ENCODE measurements around the gene FRRS1L. TPM values are rescaled to one million over a fixed set of nuclear protein-coding genes. Genes with fewer than 3 reads are reported as not detected.
A peak's percentile ranks its signal among the peaks of the same experiment; 100 is the strongest.

Gene FRRS1L
- total and polyA plus RNA-seq, 2 of the 13 experiments (the other 11 are each of a cell fraction or from before 2014, with no cell fraction given): 0.02 to 0.03 TPM

DNA sequence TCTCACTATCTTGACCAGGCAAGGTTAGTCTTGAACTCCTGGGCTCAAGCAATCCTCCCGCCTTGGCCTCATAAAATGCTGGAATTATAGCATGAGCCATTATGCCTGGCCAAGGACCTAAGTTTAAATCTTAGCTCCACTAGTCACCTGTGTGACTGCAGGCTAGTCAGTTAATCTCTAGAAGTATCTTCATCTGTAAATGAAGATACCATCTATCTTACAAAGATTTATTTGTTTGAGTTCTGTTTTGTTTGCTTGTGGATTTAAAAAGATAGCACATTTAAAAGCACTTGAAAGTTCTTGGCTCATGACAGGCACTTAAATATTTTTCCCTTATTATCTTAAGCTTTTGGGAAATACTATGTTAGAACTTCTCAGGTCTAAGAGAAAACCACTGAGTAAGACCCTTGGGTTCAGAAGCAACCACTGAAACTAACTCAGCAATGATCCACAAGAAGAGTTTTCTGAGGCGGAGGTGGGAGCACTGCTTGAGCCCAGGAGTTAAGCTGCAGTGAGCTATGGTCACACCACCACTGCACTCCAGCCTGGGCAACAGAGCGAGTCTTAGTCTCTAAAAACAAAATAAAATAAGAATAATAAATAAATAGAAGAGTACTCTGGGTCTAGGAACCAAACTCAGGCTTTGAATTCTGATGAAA is 66.4 kb downstream of the FRRS1L start:
- in situ Hi-C loops (cut with HindIII; ENCODE audit: extremely low pct_ligation_motif_present, low pct_unique_long_range_greater_than_20kb): no loop called here
- Histone ChIP-seq H3K36me3 (replicated peaks in 1 of 2; ENCODE audit: control insufficient read depth in 1 of 2, insufficient read depth in 2 of 2, low read length in 2 of 2) (peaks cover 8 to 34% of the 10 kb centered on the region in 2 experiments), H3K27ac (ENCODE audit: extremely low read length, insufficient read depth, low read length) (peak overlapping the region; percentile 18), H3K27me3 (ENCODE audit: control insufficient read depth in 1 of 2, insufficient read depth in 2 of 2, low read length in 2 of 2) (no peaks in the 10 kb centered on the region), H3K4me1 (ENCODE audit: insufficient read depth, low read length) (peaks cover 62% of the 10 kb centered on the region), H3K79me2 (ENCODE audit: insufficient read depth, low read length) (peaks cover 100% of the 10 kb centered on the region), H3K9me3 (ENCODE audit: low read length) (0 out of 2 replicates have a peak, but pooled peaks cover 8% of the 10 kb centered on the region), H3K4me3 (replicated peaks in 1 of 3; ENCODE audit: insufficient read depth in 1 of 3, low read depth in 2 of 3, low read length in 3 of 3) (no peak overlapping the region), H4K20me1 (ENCODE audit: insufficient read depth, low read length) (no peaks in the 10 kb centered on the region), H2AFZ (ENCODE audit: low read length) (no peak overlapping the region), H3K9ac (ENCODE audit: insufficient read depth, low read depth, low read length) (no peak overlapping the region), H3K4me2 (ENCODE audit: low read depth, low read length) (no peak overlapping the region)
- no peak for ATAC-seq
- WGBS (ENCODE audit: low lambda C conversion rate): 80% methylated on average over 3 of the region's 3 CpGs
- no TSS peak for BruUV-seq (replicated peaks)
- intact Hi-C loops (cut with micrococcal nuclease; ENCODE audit: unreplicated experiment): no loop called here
- ChIA-PET POLR2A (interaction anchor here (1.2 to 2.1 kb wide), 3 partner anchors 9 to 19 kb away, joined by 3 to 9 read pairs (median 4); partner anchors contain the start of gene TMEM245), CTCF (ENCODE audit: low intra/inter-chr PET ratio, low total read pairs) (no interaction called here)
- no peak for DNase-seq (ENCODE audit: low spot score)
- no peak for FAIRE-seq
- TF ChIP-seq ZNF263 (CRISPR knock-in tag; IDR thresholded peaks at IDR 0.05): peak; percentile 78
- TF ChIP-seq, protein P1, sequence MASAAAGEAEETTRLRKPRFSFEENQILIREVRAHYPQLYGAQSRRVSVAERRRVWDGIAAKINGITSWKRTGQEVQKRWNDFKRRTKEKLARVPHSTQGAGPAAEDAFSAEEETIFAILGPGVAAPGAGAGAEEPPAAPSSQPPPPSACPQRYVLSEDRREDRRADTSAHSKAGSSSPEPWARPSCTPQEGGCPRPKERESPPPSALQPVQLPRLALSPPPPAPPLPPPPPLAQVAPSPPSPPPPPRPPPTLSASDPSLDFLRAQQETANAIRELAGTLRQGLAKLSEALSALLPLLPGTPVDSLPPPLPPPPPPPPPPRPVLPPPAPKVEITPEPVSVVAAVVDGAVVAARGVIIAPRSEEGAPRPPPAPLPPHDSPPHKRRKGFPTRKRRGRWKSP (CRISPR knock-in tag; IDR thresholded peaks at IDR 0.05): no peak

DNA sequence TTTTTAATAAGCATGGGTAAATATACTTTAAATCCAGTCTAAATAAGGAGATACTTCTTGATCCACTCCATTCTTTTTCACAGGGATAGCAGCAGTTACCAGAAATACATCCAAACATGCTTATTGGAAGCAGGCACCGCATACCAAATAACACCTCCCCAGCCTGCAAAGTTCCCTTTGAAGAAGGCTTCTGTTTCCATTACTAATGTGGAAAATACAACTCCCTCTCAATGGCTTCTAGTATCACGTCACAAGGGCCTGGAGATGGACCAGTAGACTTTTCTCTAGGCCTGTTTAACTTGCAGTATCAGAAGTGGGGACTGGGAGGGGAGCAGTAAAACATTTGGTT is 68.1 kb downstream of the FRRS1L start:
- intact Hi-C loops (cut with micrococcal nuclease; ENCODE audit: unreplicated experiment): loop anchor here (1.0 to 5.0 kb wide), 2 partner anchors 33 to 83 kb away; no protein-coding TSS in a partner anchor
- no peak overlapping the region for H3K4me3 ChIP-seq (replicated peaks in 1 of 3; ENCODE audit: insufficient read depth in 1 of 3, low read depth in 2 of 3, low read length in 3 of 3)
- WGBS (ENCODE audit: low lambda C conversion rate): 70% methylated on average over 2 of the region's 2 CpGs
- ATAC-seq (peak; percentile 61), FAIRE-seq (no peak), DNase-seq (ENCODE audit: low spot score) (no peak)
- H2AFZ ChIP-seq (ENCODE audit: low read length): no peak overlapping the region
- H3K9me3 ChIP-seq (ENCODE audit: low read length): 0 out of 2 replicates have a peak, but pooled peaks cover 8% of the 10 kb centered on the region
- CTCF ChIA-PET (ENCODE audit: low intra/inter-chr PET ratio, low total read pairs): interaction anchor here (1.5 kb wide), 2 partner anchors 222 to 303 kb away, joined by 5 read pairs; partner anchors contain the start of gene EPB41L4B
- peaks cover 100% of the 10 kb centered on the region for H3K79me2 ChIP-seq (ENCODE audit: insufficient read depth, low read length)
- in situ Hi-C loops (cut with HindIII; ENCODE audit: extremely low pct_ligation_motif_present, low pct_unique_long_range_greater_than_20kb): no loop called here
- BruUV-seq (replicated peaks): no TSS peak
- peaks cover 8 to 39% of the 10 kb centered on the region in 2 experiments; a peak in 4 of 5 replicates for H3K36me3 ChIP-seq (replicated peaks in 1 of 2; ENCODE audit: control insufficient read depth in 1 of 2, insufficient read depth in 2 of 2, low read length in 2 of 2)
- H3K9ac ChIP-seq (ENCODE audit: insufficient read depth, low read depth, low read length): no peak overlapping the region
- H3K27me3 ChIP-seq (ENCODE audit: control insufficient read depth in 1 of 2, insufficient read depth in 2 of 2, low read length in 2 of 2): no peaks in the 10 kb centered on the region
- POLR2A ChIA-PET: no interaction called here
- H3K4me2 ChIP-seq (ENCODE audit: low read depth, low read length): peak overlapping the region; percentile 51
- H4K20me1 ChIP-seq (ENCODE audit: insufficient read depth, low read length): no peaks in the 10 kb centered on the region; the same call in 1 of the 2 replicates
- peaks cover 67% of the 10 kb centered on the region for H3K4me1 ChIP-seq (ENCODE audit: insufficient read depth, low read length)
- peak overlapping the region; percentile 43 for H3K27ac ChIP-seq (ENCODE audit: extremely low read length, insufficient read depth, low read length)
- TF ChIP-seq ZBTB8A (CRISPR knock-in tag; IDR thresholded peaks at IDR 0.05; ENCODE audit: borderline replicate concordance, low read depth) (no peak), ZNF878 (CRISPR knock-in tag; IDR thresholded peaks at IDR 0.05) (0 out of 2 replicates have a peak, but pooled peaks have one; percentile 53), ZSCAN30 (CRISPR knock-in tag; IDR thresholded peaks at IDR 0.05) (no peak), SETDB1 (CRISPR knock-in tag; IDR thresholded peaks at IDR 0.05; ENCODE audit: borderline replicate concordance) (no peak), ZNF788 (CRISPR knock-in tag; IDR thresholded peaks at IDR 0.05; ENCODE audit: borderline replicate concordance) (no peak), HNRNPH1 (optimal IDR thresholded peaks at IDR 0.05; ENCODE audit: low read depth, low read length) (no peak), ZFP90 (CRISPR knock-in tag; IDR thresholded peaks at IDR 0.05; ENCODE audit: borderline replicate concordance) (no peak), TCF12 (IDR thresholded peaks at IDR 0.05) (no peak), TCF12 (CRISPR knock-in tag; IDR thresholded peaks at IDR 0.05) (no peak)
- TF ChIP-seq, protein P2, sequence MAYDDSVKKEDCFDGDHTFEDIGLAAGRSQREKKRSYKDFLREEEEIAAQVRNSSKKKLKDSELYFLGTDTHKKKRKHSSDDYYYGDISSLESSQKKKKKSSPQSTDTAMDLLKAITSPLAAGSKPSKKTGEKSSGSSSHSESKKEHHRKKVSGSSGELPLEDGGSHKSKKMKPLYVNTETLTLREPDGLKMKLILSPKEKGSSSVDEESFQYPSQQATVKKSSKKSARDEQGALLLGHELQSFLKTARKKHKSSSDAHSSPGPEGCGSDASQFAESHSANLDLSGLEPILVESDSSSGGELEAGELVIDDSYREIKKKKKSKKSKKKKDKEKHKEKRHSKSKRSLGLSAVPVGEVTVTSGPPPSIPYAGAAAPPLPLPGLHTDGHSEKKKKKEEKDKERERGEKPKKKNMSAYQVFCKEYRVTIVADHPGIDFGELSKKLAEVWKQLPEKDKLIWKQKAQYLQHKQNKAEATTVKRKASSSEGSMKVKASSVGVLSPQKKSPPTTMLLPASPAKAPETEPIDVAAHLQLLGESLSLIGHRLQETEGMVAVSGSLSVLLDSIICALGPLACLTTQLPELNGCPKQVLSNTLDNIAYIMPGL (CRISPR knock-in tag; IDR thresholded peaks at IDR 0.05; ENCODE audit: borderline replicate concordance in 1 of 2, low read depth in 1 of 2): 0 out of 4 replicates have a peak, but pooled peaks of 1 of the 2 experiments have one; percentile 18

Measured in HepG2 (cell line).